HG02870 (cell line): ENCODE measurements around the gene MESP2.
"Not testable (repeated sequence)": the region's sequence is repeated elsewhere in the genome, so short reads cannot be mapped to it uniquely, and the experiment has no call there.

ENCODE experiments used
- ATAC-seq: cut with Tn5 transposase; IDR thresholded peaks from one replicate; pipeline ENCODE4 v1.9.1; 2021; ENCODE audit warnings: mild to moderate bottlenecking, moderate library complexity; ENCODE audit not compliant: unreplicated experiment

MESP2 gene

DNA sequence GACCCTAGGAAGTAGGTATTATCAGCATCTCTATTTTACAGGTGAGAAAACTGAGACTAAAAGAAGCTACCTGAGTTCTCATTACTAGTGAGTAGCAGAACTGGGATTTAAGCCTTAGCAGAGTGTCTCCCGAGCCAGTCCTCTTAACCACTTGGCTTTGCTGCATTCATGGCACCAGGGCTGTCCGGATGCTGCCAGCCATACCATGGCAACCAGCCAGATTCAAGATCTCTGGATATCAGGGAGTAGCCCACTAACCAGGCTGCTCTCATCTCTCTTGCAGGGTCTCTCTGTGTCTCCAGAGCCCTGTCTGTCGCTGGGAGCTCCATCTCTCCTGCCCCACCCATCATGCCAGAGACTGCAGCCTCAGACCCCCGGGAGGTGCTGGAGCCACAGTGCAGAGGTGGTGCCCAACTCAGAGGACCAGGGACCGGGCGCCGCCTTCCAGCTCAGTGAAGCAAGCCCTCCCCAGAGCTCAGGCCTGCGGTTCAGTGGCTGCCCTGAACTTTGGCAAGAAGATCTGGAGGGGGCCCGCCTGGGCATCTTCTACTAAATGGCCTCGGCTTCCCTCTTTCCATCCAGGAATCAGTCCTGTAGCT is 1.7 kb downstream of the MESP2 start:
- no peak for ATAC-seq

DNA sequence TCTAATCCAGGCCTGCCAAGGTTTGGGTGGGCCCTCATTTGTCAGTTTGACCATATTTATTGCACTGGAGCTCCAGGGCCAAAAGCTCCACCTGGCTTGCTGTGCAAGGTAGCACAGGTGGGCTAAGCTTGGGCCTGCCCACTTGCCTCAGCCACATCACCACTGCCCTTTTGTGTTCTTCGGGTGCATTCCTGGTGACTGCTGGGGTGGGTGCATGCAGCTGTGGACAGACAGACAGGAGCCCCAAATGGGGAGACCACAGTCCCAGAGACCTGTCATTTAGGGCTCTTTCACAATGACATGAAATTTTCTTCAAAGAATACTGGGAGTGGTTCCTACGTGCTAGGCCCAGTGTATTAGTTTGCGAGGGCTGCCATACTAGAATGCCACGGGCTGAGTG is 2.7 kb downstream of the MESP2 start:
- ATAC-seq: no peak

DNA sequence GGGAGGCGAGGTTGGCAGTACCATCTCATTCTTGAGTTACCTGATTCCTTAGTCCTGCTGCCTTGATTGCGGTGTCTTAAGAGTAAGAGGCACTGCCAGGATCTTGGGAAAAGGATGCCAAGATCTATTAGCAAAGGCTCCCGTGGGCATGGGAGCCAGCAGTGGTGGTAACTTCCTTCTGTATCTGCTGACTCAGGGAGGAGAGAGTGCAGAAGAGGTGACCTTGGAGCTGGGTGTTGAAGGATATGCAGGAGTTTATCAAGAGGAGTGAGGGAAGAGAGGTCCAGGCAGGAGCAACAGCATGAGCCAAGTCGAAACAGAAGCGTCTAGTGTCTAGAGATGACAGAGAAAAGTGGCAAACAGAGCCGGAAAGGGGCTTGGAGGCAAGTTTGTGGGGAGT is 4.5 kb downstream of the MESP2 start:
- ATAC-seq: no peak

DNA sequence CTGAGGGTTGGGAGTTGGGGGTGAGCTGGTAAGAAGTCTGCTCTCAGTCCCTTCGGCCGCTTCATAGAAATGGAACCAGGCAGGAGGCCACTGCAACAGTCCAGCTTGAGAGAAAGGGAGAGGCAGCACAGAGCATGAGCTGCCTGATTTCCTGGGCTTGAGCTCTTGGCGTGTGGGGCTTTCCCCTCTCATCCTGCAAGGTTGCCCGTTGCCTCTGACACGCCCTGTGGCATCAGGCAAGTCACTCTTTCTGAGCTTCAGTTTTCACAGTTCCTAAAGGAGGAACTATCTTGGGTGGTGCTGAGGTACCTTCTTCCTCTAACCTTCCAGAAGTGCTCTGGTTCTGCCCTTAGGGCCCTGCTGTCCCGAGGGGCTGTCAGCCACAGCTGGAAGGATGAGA is 4.9 kb downstream of the MESP2 start:
- ATAC-seq: no peak

DNA sequence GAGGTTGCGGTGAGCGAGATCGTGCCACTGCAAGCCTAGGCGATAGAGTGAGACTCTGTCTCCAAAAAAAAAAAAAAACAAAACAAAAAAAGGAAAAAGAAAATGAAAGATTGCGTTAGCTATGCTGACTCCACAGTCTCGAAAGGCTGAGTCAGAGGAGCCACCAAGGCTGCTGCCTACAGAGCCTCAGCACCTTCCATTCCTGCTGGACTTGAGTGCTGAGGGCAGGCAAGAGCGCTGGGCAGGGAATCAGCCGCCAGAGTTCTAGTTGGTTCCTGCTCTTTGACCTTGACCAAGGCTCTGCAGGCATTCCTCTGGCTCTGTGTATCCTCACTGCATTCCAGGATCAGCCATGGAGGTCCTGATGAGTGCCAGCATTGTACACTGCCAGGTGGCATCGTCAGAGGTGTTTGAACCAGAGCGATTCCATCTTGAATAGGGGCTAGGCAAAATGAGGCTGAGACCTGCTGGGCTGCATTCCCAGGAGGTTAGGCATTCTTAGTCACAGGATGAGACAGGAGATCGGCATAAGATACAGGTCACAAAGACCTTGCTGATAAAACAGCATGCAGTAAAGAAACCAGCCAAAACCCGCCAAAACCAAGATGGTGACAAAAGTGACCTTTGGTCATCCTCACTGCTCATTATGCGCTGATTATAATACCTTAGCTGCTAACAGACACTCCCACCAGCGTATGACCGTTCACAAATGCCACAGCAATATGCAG is 5.9 kb downstream of the MESP2 start:
- no peak for ATAC-seq

DNA sequence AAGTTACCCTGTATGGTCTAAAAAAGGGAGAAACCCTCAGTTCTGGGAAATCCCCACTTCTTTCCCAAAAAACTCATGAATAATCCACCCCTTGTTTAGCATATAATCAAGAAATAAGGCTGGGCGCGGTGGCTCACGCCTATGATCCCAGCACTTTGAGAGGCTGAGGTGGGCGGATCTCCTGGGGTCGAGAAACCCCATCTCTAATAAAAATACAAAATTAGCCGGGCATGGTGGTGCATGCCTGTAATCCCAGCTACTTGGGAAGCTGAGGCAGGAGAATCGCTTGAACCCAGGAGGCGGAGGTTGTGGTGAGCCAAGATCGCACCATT is 6.5 kb downstream of the MESP2 start:
- not testable (repeated sequence) for ATAC-seq

DNA sequence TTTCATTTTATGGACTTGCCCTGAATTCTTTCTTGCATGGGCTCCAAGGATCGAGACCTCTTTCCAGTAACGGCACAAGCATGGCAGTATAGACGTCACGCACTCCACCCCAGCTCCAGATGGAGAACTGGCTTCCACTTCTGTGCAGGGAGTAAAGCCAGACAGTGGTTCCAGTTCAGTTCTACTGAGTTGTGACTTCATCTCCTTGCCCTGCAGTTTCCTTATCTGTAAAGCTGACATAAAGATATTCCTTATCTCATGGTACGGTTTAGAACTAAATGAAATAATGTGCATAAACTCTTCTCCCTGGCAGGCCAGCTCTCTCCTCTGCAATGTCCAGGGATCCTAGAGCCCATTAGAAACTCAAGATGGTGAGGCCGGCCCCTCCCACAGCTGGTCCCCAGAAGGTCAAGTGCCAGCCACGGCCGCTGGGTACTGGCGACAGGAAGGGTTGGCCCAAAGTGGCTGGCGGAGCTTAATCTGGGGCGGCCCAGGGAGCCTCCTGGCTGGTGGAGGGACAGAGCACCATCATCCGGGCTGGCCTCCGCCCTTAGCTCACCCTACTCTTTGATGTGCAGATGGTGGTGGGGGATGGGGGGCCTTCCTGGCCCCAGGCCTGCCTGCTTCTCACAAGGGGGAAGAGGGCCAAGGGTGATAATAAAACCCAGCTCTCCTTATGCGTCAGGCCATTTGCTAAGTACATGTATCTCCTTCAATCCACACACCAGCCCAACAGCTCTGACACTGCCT is 7.2 kb downstream of the MESP2 start:
- no peak for ATAC-seq

DNA sequence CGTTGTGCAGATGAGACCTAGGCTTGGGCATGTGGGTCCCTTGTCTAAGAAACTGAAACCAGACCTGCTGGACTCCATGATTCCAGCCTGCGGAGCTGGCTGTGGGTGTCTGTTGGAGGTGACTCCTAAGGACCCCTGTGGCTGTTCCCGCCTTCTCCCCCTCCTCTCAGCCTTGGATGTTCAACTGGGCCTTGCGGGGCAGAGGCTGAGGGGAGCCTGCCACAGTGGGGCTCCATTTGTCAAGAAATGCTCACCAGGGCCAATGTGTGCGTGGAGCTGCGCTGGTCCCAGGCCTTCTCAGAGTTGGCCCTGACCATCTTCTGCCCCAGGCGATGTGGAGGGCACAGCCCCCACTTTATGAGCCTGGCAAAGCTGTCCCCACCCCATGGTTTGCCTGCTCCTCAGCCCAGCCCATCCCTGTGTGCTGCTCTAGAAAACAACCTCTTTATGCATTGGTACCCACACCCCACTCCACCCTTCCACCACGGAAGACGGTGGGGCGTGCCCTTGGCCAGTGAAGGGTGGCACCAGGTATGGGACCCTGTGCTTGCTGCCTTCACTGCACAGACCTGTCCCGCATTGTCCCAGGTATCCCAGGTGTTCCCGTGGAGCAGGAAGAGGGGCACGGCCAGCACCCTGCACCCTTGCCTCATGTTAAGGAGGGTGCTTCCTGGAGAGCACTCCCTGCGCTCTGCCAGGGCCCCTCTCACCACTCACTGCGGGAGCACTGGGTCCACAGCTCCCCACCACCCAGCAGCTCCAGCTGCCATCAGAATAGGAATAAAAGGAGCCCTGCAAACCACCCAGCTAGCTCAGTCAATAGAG is 7.9 kb downstream of the MESP2 start:
- no peak for ATAC-seq

DNA sequence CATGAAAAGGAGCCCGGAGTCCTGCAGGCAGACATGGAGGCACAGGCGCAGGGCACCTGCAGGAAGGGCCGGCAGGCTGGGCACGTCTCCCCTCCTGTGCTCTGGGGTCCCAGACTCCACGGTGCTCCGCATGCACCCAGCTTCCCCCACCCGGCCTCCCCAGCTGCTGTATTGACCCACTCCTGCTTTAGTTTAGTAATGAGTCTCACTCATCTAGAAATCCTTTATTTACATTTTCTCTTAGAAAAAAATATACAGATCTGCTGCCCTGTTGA is 8.5 kb downstream of the MESP2 start:
- ATAC-seq: no peak

DNA sequence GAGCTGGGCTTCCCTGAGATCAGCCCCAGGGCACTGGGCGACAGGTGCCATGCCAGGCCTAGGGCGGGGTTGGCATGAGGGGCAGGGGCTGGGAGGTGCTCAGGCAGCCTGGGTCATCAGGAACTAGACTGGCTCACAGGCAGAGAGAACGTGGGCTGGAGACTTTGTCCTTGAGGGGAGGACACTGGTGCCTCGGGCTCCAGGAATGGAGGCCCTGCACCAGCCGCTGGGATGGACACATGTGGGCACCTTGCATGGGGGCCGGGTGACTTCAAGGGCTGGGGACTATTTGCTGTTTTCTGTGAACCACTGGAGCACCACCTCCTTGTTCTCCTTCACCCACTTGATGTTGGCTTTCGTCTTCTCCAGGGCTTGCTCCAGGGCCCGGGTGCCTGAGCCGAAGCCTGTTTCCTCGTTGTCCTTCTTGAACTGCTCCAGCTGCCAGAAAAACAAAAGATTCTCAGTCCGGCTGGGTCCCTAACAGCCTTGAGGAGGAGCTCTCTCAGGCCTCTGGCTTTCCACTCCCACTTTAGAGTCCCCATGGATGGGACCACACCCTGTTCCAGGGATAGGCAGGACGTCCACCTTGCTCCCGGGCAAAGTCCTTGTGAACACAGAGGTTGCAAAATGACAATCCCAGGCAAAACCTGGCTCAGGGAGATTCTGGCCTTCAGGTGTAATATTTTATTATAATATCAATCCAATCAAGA is 9.1 kb downstream of the MESP2 start:
- no peak for ATAC-seq

DNA sequence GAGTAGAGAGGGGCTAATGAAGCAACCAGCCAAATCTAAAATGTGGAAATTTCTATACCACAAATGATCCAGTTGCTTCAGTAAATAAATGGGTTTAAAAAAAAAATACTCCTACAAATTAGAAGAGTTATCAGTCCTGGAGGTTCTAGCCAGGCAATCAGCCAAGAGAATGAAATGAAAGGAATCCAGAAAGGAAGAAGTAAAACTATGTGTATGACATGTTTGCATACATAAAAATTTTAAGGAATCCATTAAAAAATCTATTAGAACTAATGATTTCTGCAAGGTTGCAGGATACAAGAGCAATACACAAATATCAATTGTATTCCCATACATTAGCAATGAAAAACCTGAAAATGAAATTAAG is 9.6 kb downstream of the MESP2 start:
- ATAC-seq: no peak

DNA sequence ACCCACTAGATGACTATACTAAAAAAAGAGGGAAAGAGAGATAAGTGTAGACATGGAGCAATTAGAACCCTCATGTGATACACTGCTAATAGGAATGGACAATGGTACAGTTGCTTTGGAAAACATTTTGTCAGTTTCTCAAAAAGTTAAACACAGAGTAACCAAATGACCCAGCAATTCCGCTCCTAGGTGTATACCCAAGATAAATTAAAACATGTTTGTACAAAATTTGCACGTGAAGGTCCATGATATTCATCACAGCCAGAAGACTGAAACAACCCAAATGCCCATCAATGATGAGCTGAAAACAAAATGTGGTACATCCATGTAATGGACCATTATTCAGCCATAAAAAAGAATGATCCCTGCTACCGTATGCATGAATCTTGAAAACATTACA is 11.8 kb downstream of the MESP2 start:
- ATAC-seq: no peak

DNA sequence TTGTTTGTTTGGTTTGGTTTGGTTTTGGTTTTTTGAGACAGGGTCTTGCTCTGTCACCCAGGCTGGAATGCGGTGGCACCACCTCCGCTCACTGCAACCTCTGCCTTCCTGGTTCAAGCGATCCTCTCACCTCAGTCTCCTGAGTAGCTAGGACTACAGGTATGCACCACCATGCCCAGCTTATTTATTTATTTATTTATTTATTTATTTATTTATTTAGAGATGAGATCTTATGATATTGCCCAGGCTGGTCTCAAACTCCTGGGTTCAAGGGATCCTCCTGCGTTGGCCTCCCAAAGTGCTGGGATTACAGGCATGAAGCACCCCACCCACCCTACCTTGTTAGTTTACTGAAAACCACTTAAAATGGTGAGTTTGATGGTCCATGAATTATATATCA is 12.5 kb downstream of the MESP2 start:
- ATAC-seq: not testable (repeated sequence)

DNA sequence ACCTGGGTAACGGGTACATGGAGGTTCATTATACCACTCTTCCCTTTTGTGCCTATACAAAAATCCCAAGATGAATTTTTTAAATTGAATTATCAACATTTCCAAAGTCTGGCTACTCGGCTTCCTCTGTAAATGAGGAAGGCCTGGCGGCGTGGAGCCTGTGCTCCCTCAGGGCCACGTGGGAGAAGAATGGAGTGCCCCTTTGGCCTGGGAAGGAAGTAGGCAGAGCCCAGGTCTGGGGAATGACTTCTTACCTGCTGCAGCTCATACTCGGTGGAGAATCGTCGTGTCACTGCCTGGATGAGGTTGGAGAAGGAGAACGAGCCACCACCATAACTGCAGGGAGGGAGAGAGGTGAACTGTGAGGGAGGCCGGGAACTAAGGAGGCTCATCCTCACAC is 14.1 kb downstream of the MESP2 start:
- no peak for ATAC-seq

DNA sequence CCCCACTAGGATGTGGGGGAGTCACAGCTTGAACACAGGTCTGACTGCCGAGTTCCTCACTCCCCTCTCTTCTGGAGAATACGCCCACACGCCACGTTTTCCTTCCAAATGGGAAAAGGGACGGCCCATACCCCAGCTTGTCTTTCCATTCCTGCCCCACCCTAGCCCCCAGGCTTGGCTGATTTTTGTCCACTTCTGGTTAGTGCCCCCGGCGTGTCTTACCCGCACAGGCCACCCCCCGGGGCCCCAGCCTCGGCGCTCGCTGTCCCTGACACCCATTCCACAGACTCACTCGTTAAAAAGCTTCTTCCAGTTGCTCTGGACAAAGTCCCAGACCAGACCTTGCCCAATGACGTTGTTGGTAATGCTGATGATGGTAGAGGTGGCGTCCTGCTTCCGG is 14.5 kb downstream of the MESP2 start:
- no peak for ATAC-seq

DNA sequence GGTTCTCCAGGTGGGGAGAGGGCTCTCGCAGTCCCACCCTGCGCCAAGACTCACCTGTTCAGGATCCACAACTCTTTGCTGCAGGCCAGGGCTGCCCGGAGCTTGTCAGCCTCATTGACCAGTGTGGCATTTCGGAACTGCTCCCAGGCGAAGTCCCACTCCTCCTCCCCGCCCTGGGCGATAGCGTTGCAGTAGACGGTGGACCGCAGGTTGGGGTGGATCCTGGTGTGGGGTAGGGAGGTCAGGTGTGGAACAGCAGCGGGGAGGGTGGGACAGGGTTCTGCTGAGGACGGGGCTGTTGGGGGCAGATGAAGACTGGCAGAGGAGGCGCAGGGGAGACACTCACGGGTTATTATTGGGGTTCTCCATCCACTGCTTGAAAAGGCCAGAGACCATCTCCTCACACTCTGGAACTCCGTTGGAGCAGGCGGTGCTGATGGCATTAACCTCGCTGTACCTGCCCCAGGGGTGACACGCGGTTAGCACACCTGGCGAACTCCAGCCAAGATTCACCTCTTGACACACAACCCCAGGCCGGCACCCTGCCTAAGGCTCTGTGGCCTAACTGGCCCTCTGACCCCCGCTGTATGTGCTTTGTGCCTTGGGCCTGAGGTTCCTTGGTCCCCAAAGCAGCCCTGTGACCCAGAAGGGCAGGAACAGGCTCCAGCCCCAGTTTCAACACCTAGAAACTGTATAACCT is 16.1 kb downstream of the MESP2 start:
- ATAC-seq: no peak

DNA sequence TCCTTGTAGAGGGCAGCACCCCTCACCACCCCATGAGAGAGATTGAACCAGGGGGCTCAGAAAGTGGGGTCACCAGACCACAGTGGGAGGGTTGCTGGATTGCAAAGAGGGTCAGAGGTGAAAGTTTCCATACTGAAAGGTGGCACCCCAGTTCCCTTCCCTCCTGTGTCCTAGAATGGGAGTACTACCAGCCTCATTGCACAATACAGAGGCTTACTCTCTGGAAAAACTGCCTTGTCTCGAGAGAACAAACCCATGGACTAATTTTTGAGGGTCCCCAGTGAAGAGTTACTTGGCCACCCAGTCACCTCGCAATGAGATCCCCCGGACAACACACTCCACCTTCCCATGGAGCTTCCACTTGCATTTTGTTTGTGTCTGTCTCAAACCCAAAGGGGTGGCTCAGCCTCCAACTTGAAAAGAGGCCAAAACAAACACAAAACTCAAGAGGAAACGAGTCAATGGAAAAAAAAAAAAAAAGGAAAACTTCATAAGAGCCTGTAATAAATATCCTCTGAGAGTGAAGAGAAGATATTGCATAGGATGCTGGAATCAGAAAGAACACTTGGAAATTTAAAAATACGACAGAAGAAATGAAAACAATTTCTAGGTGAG is 18.6 kb downstream of the MESP2 start:
- no peak for ATAC-seq

DNA sequence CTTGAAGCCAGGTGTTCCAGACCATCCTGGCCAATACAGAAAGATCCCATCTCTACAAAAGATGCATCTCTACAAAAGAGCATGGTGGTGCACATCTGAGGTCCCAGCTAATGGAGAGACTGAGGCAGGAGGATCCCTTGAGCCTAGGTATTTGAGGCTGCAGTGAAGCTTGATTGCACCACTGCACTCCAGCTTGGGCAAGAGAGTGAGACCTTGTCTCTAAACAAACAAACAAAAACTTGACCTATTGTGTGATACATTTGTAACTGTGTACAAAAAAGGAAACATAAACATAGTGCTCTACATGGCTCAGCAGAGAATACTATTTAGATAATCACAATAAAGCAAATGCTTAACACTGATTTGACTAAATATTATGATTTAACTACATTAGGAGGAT is 19.9 kb downstream of the MESP2 start:
- no peak for ATAC-seq

DNA sequence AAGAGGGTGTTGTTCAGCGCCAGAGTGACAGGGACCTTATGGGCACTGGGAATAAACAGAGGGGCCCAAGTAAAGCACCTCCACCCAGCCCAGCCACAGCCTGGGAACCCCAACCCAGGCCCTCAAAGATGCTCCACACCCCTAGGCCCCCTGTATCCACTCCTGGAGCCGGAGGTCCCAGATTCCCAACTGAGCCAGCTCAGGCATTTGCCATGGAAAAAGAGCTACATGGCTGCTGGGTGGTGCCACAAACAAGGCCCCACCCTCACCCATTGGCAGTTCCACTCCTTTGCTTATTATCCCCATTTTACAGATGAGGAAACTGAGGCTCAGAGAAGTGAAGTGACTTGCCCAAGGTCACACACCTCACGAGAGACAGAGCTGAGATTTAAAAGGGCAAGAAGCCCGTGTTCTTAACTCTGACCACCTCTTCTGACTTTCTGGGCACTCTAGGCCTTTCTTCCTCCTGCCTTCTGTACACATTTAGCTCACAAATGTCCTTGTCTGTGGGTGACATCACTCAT is 21.6 kb downstream of the MESP2 start:
- no peak for ATAC-seq
